Chondrocyte (in vitro differentiated cells): ENCODE measurements around the gene C13orf46. TPM values are rescaled to one million over a fixed set of nuclear protein-coding genes. Genes with fewer than 3 reads are reported as not detected.
A peak's percentile ranks its signal among the peaks of the same experiment; 100 is the strongest.

Experiments
- DNase-seq: peaks from one replicate; pipeline ENCODE4 v3.0.0; 2021; ENCODE audit warnings: mixed read lengths, low spot score
- H3K27ac Mint-ChIP-seq: one replicate; pipeline ENCODE4 v1.8.0; 2021; ENCODE audit warnings: mild to moderate bottlenecking, moderate library complexity, mixed read lengths; ENCODE audit not compliant: unreplicated experiment
- H3K27me3 Mint-ChIP-seq: 2 replicates; pipeline ENCODE4 v1.8.0; 2021; ENCODE audit warnings: low read depth, mixed read lengths
- H3K36me3 Mint-ChIP-seq: 2 replicates; pipeline ENCODE4 v1.8.0; 2021; ENCODE audit warnings: low read depth, mixed read lengths
- H3K4me1 Mint-ChIP-seq: 2 replicates; pipeline ENCODE4 v1.8.0; 2021; ENCODE audit warnings: low read depth, mild to moderate bottlenecking, mixed read lengths
- H3K4me3 Mint-ChIP-seq: one replicate; pipeline ENCODE4 v1.8.0; 2021; ENCODE audit warnings: mild to moderate bottlenecking, moderate library complexity, mixed read lengths; ENCODE audit not compliant: unreplicated experiment
- H3K9me3 Mint-ChIP-seq: 2 replicates; pipeline ENCODE4 v1.8.0; 2021; ENCODE audit warnings: low read depth, mixed read lengths
- CTCF ChIP-seq: fragments of 200-600 bp; sonication (generic); IDR thresholded peaks from 2 replicates; pipeline ENCODE4 v1.5.0; 2021; ENCODE audit warnings: antibody characterized with exemption, mild to moderate bottlenecking, moderate library complexity
- total RNA-seq: library from RNA; stranded (reverse); gene quantifications from 3 replicates; pipeline ENCODE4 v1.2.1, GENCODE V29; 2021

C13orf46 gene
- total RNA-seq, 1 donor from 2014 or later: 2.2 TPM

GRCh38 chr13:114002771-114003321 lies 29.0 kb upstream of the C13orf46 start:
- Mint-ChIP-seq H3K4me3 (no peak overlapping the region), H3K27ac (no peak overlapping the region), H3K9me3 (no peaks in the 10 kb centered on the region), H3K4me1 (peaks cover 10% of the 10 kb centered on the region), H3K27me3 (no peaks in the 10 kb centered on the region), H3K36me3 (peaks cover 18% of the 10 kb centered on the region)
- DNase-seq: peak; percentile 64
- no peak for TF ChIP-seq CTCF

GRCh38 chr13:114002009-114002544 lies 28.2 kb upstream of the C13orf46 start:
- Mint-ChIP-seq H3K36me3 (peaks cover 19% of the 10 kb centered on the region), H3K27me3 (no peaks in the 10 kb centered on the region), H3K9me3 (no peaks in the 10 kb centered on the region), H3K4me1 (peaks cover 10% of the 10 kb centered on the region), H3K4me3 (no peak overlapping the region), H3K27ac (no peak overlapping the region)
- peak; percentile 77 for DNase-seq
- no peak for TF ChIP-seq CTCF

- Mint-ChIP-seq H3K4me1 (peaks cover 10% of the 10 kb centered on the region), H3K4me3 (no peak overlapping the region), H3K27me3 (no peaks in the 10 kb centered on the region), H3K9me3 (no peaks in the 10 kb centered on the region), H3K27ac (no peak overlapping the region), H3K36me3 (peaks cover 20% of the 10 kb centered on the region)
- peak; percentile 88 for DNase-seq
- no peak for TF ChIP-seq CTCF
Measured at GRCh38 chr13:114001331-114002008, 27.6 kb upstream of the C13orf46 start.

GRCh38 chr13:114000151-114001040 lies 26.5 kb upstream of the C13orf46 start:
- no peak for TF ChIP-seq CTCF
- peak; percentile 58 for DNase-seq
- H3K27ac Mint-ChIP-seq: peak overlapping the region; percentile 63
- no peaks in the 10 kb centered on the region for H3K27me3 Mint-ChIP-seq
- H3K9me3 Mint-ChIP-seq: no peaks in the 10 kb centered on the region
- H3K4me1 Mint-ChIP-seq: peaks cover 10% of the 10 kb centered on the region
- peaks cover 20% of the 10 kb centered on the region for H3K36me3 Mint-ChIP-seq
- no peak overlapping the region for H3K4me3 Mint-ChIP-seq

GRCh38 chr13:113999618-113999910 lies 25.7 kb upstream of the C13orf46 start:
- peak; percentile 65 for DNase-seq
- no peak overlapping the region for H3K4me3 Mint-ChIP-seq
- H3K4me1 Mint-ChIP-seq: peaks cover 4% of the 10 kb centered on the region
- no peaks in the 10 kb centered on the region for H3K27me3 Mint-ChIP-seq
- H3K36me3 Mint-ChIP-seq: peaks cover 19% of the 10 kb centered on the region
- no peaks in the 10 kb centered on the region for H3K9me3 Mint-ChIP-seq
- TF ChIP-seq CTCF: no peak
- no peak overlapping the region for H3K27ac Mint-ChIP-seq
